Measurements from ENCODE around the gene DCP1A.

- no peak for TF ChIP-seq CTCF (IDR thresholded peaks at IDR 0.05)
- TF ChIP-seq POLR2A (IDR thresholded peaks at IDR 0.05): no peak
Measured at GRCh38 chr3:53273146-53273670, 74.1 kb downstream of the DCP1A start.

Data from thyroid gland (tissue), 4 donors.